ENCODE measurements around the gene ACER3. TPM values are rescaled to one million over a fixed set of nuclear protein-coding genes. Genes with fewer than 3 reads are reported as not detected.
"Not testable (repeated sequence)": the region's sequence is repeated elsewhere in the genome, so short reads cannot be mapped to it uniquely, and the experiment has no call there.

Gene ACER3
- total and polyA plus RNA-seq, 2 of the 4 experiments (the other 2 are of a cell fraction): 3.5 to 10.0 TPM

DNA sequence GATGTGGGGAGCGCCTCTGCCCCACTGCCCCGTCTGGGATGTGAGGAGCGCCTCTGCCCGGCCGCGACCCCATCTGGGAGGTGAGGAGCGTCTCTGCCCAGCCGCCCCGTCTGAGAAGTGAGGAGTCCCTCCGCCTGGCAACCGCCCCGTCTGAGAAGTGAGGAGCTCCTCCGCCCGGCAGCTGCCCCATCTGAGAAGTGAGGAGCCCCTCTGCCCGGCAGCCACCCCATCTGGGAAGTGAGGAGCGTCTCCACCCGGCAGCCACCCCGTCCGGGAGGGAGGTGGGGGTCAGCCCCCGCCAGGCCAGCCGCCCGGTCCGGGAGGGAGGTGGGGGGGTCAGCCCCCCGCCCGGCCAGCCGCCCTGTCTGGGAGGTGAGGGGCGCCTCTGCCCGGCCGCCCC lies 39.3 kb upstream of the ACER3 start:
- H4K20me1 ChIP-seq (ENCODE audit: insufficient read depth, low read length); H3K9ac ChIP-seq (ENCODE audit: low read depth, low read length); H2AK5ac ChIP-seq (ENCODE audit: low read depth, low read length); H3K27me3 ChIP-seq (ENCODE audit: control insufficient read depth, insufficient read depth, low read length); H3K36me3 ChIP-seq (ENCODE audit: control insufficient read depth, insufficient read depth, low read length); H3K4me1 ChIP-seq (ENCODE audit: control insufficient read depth, insufficient read depth, low read length); H4K8ac ChIP-seq (ENCODE audit: low read depth in 2 of 2, low read length in 2 of 2); H3K79me1 ChIP-seq (ENCODE audit: low read depth in 1 of 2, low read length in 2 of 2); DNase-seq; H3K4me3 ChIP-seq (ENCODE audit: insufficient read depth, low read depth, low read length); H3K9me1 ChIP-seq (ENCODE audit: insufficient read depth, low read length); H3K56ac ChIP-seq (ENCODE audit: extremely low read depth, insufficient read depth, low read length); H2AK9ac ChIP-seq (replicated peaks; ENCODE audit: low read depth, low read length, poor library complexity); BruUV-seq (replicated peaks); H3K18ac ChIP-seq (ENCODE audit: low read depth, low read length); H3K27ac ChIP-seq (ENCODE audit: insufficient read depth, low read length); H3K23ac ChIP-seq (ENCODE audit: low read depth, low read length); intact Hi-C loops (cut with micrococcal nuclease); H3K14ac ChIP-seq (replicated peaks; ENCODE audit: low read depth, low read length); H3K4me2 ChIP-seq (ENCODE audit: low read depth, low read length); in situ Hi-C loops (cut with MboI; ENCODE audit: low sequenced_read_pairs); H2BK120ac ChIP-seq (ENCODE audit: low read depth, low read length); H3K9me3 ChIP-seq (ENCODE audit: control insufficient read depth, insufficient read depth, low read length); H2BK20ac ChIP-seq (ENCODE audit: low read depth, low read length); H4K91ac ChIP-seq (ENCODE audit: insufficient read depth, low read depth, low read length); H3K4ac ChIP-seq (ENCODE audit: low read depth, low read length); H2BK5ac ChIP-seq (ENCODE audit: low read depth, low read length, poor library complexity, severe bottlenecking); H4K5ac ChIP-seq (ENCODE audit: low read depth, low read length); ATAC-seq (ENCODE audit: low read depth); dilution Hi-C loops (cut with HindIII; ENCODE audit: low sequenced_read_pairs, unreplicated experiment); POLR2A ChIA-PET (ENCODE audit: unreplicated experiment); H2BK15ac ChIP-seq (ENCODE audit: low read depth, low read length); H2AFZ ChIP-seq (replicated peaks; ENCODE audit: low read length, poor library complexity): not testable (repeated sequence)
- no CpG with 5 or more reads among the region's 29 CpGs for WGBS, 2 experiments (ENCODE audit: extremely low coverage in 2 of 2, insufficient read length in 1 of 2)
- CTCF ChIA-PET: interaction anchor here (0.6 kb wide), 1 partner anchor 109 kb away, joined by 3 read pairs; no protein-coding TSS in a partner anchor
